Activated naive CD4-positive, alpha-beta T cell treated with anti-CD3 and anti-CD28 coated beads, Interleukin-2, amount 10 ng/mL, durations not matched to agents 7 days and 5 days (primary cell): ENCODE measurements around the gene SMG6.

Experiments used
- CTCF ChIA-PET: fragments of 350-600 bp; sonication (Branson Sonifier 250); formaldehyde crosslinking; loops from one replicate; lab custom pipeline; 2021; ENCODE audit warnings: antibody characterized with exemption; lab: Charles Lee
- DNase-seq: peaks from one replicate; pipeline ENCODE4 v3.0.0-alpha.2; 2020
- H3K27ac Mint-ChIP-seq: one replicate; pipeline ENCODE4 v1.8.0; 2021; ENCODE audit warnings: mild to moderate bottlenecking, moderate library complexity, mixed read lengths
- H3K27me3 Mint-ChIP-seq: one replicate; pipeline ENCODE4 v1.8.0; 2021; ENCODE audit warnings: mild to moderate bottlenecking, mixed read lengths
- H3K36me3 Mint-ChIP-seq: one replicate; pipeline ENCODE4 v1.8.0; 2021; ENCODE audit warnings: mixed read lengths
- H3K4me1 Mint-ChIP-seq: one replicate; pipeline ENCODE4 v1.8.0; 2021; ENCODE audit warnings: mixed read lengths
- H3K4me3 Mint-ChIP-seq: one replicate; pipeline ENCODE4 v1.8.0; 2021; ENCODE audit warnings: mild to moderate bottlenecking, moderate library complexity, mixed read lengths
- H3K9me3 Mint-ChIP-seq: one replicate; pipeline ENCODE4 v1.8.0; 2021; ENCODE audit warnings: mixed read lengths

Gene SMG6

DNA sequence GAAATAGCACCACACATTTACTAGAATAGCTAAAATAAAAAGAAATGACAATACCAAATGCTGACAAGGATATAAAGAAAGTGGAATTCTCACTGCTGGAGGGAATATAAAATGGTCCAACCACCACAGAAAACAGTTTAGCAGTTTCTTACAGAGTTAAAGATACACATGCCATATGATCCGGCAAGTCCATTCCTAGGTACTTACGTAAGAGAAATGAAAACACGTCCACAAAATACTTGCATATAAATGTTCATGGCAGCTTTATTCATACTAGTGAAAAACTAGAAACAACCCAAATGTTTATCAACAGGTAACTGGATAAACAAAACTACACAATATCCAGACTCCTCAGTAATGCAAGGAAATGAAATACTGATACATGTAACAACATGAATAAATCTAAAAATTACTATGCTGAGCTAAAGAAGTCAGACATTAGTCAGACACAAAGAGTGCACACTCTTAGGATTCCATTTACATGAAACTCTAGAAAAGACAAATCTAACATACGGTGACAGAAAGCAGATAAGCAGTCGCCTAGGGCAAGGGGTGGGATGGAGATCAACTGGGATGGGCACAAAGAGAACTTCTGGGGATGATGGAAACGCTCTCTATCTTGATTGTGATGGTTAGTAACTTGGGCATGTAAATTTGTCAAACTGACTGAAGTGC lies 76.4 kb downstream of the SMG6 start:
- CTCF ChIA-PET: interaction anchor here (1.4 kb wide), 1 partner anchor 10 kb away, joined by 5 read pairs; no protein-coding TSS in a partner anchor
- Mint-ChIP-seq H3K9me3 (no peaks in the 10 kb centered on the region), H3K4me1 (peaks cover 59% of the 10 kb centered on the region), H3K36me3 (peaks cover 44% of the 10 kb centered on the region), H3K4me3 (no peak overlapping the region), H3K27me3 (no peaks in the 10 kb centered on the region), H3K27ac (no peak overlapping the region)
- no peak for DNase-seq

DNA sequence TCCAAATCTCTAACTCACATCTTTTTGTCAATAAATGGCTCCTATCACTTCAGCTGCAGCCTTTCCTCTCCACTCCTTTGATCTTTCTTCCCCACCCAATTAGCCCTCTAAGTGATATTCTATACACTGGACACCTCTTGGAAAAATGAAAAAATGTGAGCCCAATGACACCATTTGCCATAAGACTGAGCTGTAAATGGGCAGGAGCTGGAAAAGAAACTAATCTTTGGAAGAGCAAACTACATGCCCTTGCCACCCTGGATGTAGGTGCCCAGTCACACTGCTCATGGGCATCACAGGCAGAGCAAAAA lies 80.0 kb downstream of the SMG6 start:
- Mint-ChIP-seq H3K36me3 (peaks cover 33% of the 10 kb centered on the region), H3K27me3 (no peaks in the 10 kb centered on the region)

GRCh38 chr17:2222901-2223616 lies 80.5 kb downstream of the SMG6 start:
- H3K27me3 Mint-ChIP-seq: no peaks in the 10 kb centered on the region
- CTCF ChIA-PET: interaction anchor here (0.7 to 1.8 kb wide), 10 partner anchors 8 to 168 kb away, joined by 3 to 6 read pairs (median 4); partner anchors contain the start of gene HIC1
- peaks cover 35% of the 10 kb centered on the region for H3K36me3 Mint-ChIP-seq
- no peak overlapping the region for H3K4me3 Mint-ChIP-seq
- peak; percentile 43 for DNase-seq
- peaks cover 50% of the 10 kb centered on the region for H3K4me1 Mint-ChIP-seq
- peak overlapping the region; percentile 71 for H3K27ac Mint-ChIP-seq
- H3K9me3 Mint-ChIP-seq: peaks cover 3% of the 10 kb centered on the region

More for the DNA sequence above, 80.0 kb downstream of the SMG6 start:
- DNase-seq: no peak
- H3K9me3 Mint-ChIP-seq: peaks cover 2% of the 10 kb centered on the region
- no peak overlapping the region for H3K4me3 Mint-ChIP-seq
- CTCF ChIA-PET: interaction anchor here (0.8 to 1.8 kb wide), 8 partner anchors 9 to 168 kb away, joined by 3 to 6 read pairs (median 4); partner anchors contain the start of gene HIC1
- H3K4me1 Mint-ChIP-seq: peaks cover 45% of the 10 kb centered on the region
- no peak overlapping the region for H3K27ac Mint-ChIP-seq

- Mint-ChIP-seq H3K4me1 (peaks cover 53% of the 10 kb centered on the region), H3K27ac (no peak overlapping the region), H3K36me3 (peaks cover 40% of the 10 kb centered on the region), H3K4me3 (no peak overlapping the region), H3K9me3 (peaks cover 3% of the 10 kb centered on the region), H3K27me3 (no peaks in the 10 kb centered on the region)
- no peak for DNase-seq
- CTCF ChIA-PET: interaction anchor here (1.1 to 1.7 kb wide), 5 partner anchors 8 to 167 kb away, joined by 3 to 6 read pairs (median 5); partner anchors contain the start of gene HIC1
Observed at GRCh38 chr17:2222301-2222700, 81.3 kb downstream of the SMG6 start.

GRCh38 chr17:2218426-2218825 lies 85.2 kb downstream of the SMG6 start:
- H3K27ac Mint-ChIP-seq: no peak overlapping the region
- peaks cover 3% of the 10 kb centered on the region for H3K9me3 Mint-ChIP-seq
- CTCF ChIA-PET: interaction anchor here (1.0 to 1.4 kb wide), 2 partner anchors 15 to 26 kb away, joined by 4 read pairs; no protein-coding TSS in a partner anchor
- no peak overlapping the region for H3K4me3 Mint-ChIP-seq
- no peak for DNase-seq
- H3K36me3 Mint-ChIP-seq: peaks cover 34% of the 10 kb centered on the region
- peaks cover 69% of the 10 kb centered on the region for H3K4me1 Mint-ChIP-seq
- H3K27me3 Mint-ChIP-seq: no peaks in the 10 kb centered on the region

- CTCF ChIA-PET: interaction anchor here (0.6 to 3.3 kb wide), 2 partner anchors 29 to 61 kb away, joined by 3 to 10 read pairs; no protein-coding TSS in a partner anchor
- Mint-ChIP-seq H3K27ac (peak overlapping the region; percentile 92), H3K27me3 (no peaks in the 10 kb centered on the region), H3K9me3 (peaks cover 3% of the 10 kb centered on the region), H3K4me1 (peaks cover 63% of the 10 kb centered on the region), H3K4me3 (peak overlapping the region; percentile 68), H3K36me3 (peaks cover 39% of the 10 kb centered on the region)
- DNase-seq: peak; percentile 84
Observed at GRCh38 chr17:2215616-2216364, 87.8 kb downstream of the SMG6 start.

GRCh38 chr17:2214929-2215615 lies 88.5 kb downstream of the SMG6 start:
- CTCF ChIA-PET: interaction anchor here (1.0 to 3.3 kb wide), 2 partner anchors 8 to 30 kb away, joined by 4 to 10 read pairs; no protein-coding TSS in a partner anchor
- peaks cover 3% of the 10 kb centered on the region for H3K9me3 Mint-ChIP-seq
- H3K4me1 Mint-ChIP-seq: peaks cover 67% of the 10 kb centered on the region
- H3K4me3 Mint-ChIP-seq: peak overlapping the region; percentile 68
- H3K36me3 Mint-ChIP-seq: peaks cover 44% of the 10 kb centered on the region
- H3K27me3 Mint-ChIP-seq: no peaks in the 10 kb centered on the region
- peak overlapping the region; percentile 92 for H3K27ac Mint-ChIP-seq
- DNase-seq: peak; percentile 27

GRCh38 chr17:2214047-2214928 lies 89.3 kb downstream of the SMG6 start:
- H3K36me3 Mint-ChIP-seq: peaks cover 44% of the 10 kb centered on the region

DNA sequence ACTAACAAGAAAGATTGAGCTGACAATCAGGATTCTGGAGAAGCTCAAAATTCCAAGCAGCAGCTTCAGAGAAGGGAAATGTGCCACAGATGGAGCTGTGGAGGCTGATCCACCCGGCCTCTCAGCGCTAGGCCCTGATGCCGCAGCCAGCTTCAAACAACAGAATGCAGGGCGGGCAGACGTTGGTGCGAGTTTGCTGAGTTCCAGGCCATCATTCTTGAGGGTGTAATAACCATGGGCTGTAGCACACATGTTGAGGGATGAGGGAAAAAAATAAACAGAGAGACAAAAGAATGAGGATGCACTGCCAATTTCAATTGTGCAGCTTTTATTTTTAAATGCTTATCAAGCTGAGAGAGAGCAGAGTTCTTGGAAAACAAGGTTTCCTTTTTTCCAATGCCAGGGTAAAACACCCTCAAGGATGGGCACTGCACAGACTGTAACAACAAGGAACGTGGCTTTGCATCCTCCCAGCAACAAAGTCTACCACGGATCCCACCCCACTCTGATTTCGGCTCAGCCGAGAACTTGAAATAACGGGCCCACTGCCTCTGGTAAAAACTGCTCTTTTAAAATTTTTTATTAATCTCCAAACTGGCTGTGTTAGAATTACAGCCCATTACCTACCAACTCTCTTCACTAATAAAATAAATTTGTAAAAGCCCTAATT lies 90.2 kb downstream of the SMG6 start:
- no peaks in the 10 kb centered on the region for H3K27me3 Mint-ChIP-seq
- DNase-seq: no peak
- H3K36me3 Mint-ChIP-seq: peaks cover 43% of the 10 kb centered on the region
- H3K4me3 Mint-ChIP-seq: peak overlapping the region; percentile 33
- peaks cover under 1% of the 10 kb centered on the region for H3K9me3 Mint-ChIP-seq
- H3K27ac Mint-ChIP-seq: peak overlapping the region; percentile 92
- CTCF ChIA-PET: interaction anchor here (1.2 to 3.3 kb wide), 3 partner anchors 31 to 127 kb away, joined by 3 to 10 read pairs (median 3); no protein-coding TSS in a partner anchor
- peaks cover 65% of the 10 kb centered on the region for H3K4me1 Mint-ChIP-seq

More at GRCh38 chr17:2214047-2214928, 89.3 kb downstream of the SMG6 start:
- H3K27me3 Mint-ChIP-seq: no peaks in the 10 kb centered on the region
- DNase-seq: no peak
- H3K27ac Mint-ChIP-seq: peak overlapping the region; percentile 92
- peaks cover 3% of the 10 kb centered on the region for H3K9me3 Mint-ChIP-seq
- peak overlapping the region; percentile 68 for H3K4me3 Mint-ChIP-seq
- peaks cover 67% of the 10 kb centered on the region for H3K4me1 Mint-ChIP-seq
- CTCF ChIA-PET: interaction anchor here (1.0 to 3.3 kb wide), 4 partner anchors 9 to 128 kb away, joined by 3 to 10 read pairs (median 4); no protein-coding TSS in a partner anchor

DNA sequence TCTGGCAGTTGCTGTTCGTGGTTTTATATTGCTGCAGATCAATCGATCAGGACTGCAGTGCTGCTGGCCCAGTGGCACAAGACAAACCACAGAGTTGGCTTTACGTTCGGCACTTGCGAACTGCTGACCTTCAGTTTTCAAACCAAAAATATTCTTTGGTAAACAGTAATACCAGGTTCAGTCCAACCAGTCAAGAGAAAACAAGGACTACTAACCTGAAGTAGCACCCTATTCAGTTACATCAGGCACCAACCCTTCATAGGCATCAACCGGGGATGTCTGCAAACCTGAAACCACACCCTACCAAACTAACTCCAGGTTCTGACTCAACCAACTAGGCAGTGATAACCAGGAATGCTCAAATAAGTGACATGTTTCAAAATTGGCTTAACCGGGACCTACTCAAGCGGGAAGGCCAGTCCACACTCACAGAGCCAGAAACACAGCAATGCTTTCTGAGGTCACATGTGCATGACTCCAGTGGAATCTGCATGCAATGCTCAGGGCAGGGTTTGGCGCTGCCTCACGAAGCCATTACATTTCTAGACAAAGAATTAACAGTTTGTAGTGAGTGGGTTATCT lies 91.1 kb downstream of the SMG6 start:
- H3K36me3 Mint-ChIP-seq: peaks cover 42% of the 10 kb centered on the region
- H3K27me3 Mint-ChIP-seq: no peaks in the 10 kb centered on the region
- H3K27ac Mint-ChIP-seq: peak overlapping the region; percentile 92
- peaks cover 59% of the 10 kb centered on the region for H3K4me1 Mint-ChIP-seq
- no peak for DNase-seq
- no peak overlapping the region for H3K4me3 Mint-ChIP-seq
- no peaks in the 10 kb centered on the region for H3K9me3 Mint-ChIP-seq
- CTCF ChIA-PET: interaction anchor here (1.2 kb wide), 1 partner anchor 126 kb away, joined by 3 read pairs; no protein-coding TSS in a partner anchor

GRCh38 chr17:2211661-2212399 lies 91.8 kb downstream of the SMG6 start:
- H3K27ac Mint-ChIP-seq: peak overlapping the region; percentile 20

More at GRCh38 chr17:2211661-2212399, 91.8 kb downstream of the SMG6 start:
- peaks cover 40% of the 10 kb centered on the region for H3K36me3 Mint-ChIP-seq
- peaks cover 56% of the 10 kb centered on the region for H3K4me1 Mint-ChIP-seq
- H3K27me3 Mint-ChIP-seq: no peaks in the 10 kb centered on the region
- H3K4me3 Mint-ChIP-seq: no peak overlapping the region
- H3K9me3 Mint-ChIP-seq: no peaks in the 10 kb centered on the region
- CTCF ChIA-PET: no interaction called here
- no peak for DNase-seq
